NT2/D1 (cell line): ENCODE data around the gene CHID1.

Experiments
- DNase-seq: peaks from one replicate; pipeline ENCODE4 v3.0.0-alpha.2; 2011; ENCODE audit warnings: low read depth, low spot score
- H3K27me3 ChIP-seq: 2 replicates; pipeline ENCODE4 v1.6.0; 2011; ENCODE audit warnings: mild to moderate bottlenecking; ENCODE audit not compliant: insufficient read length, insufficient read depth
- H3K36me3 ChIP-seq: 2 replicates; pipeline ENCODE4 v1.6.1; 2011; ENCODE audit warnings: mild to moderate bottlenecking, low read length, mixed read lengths; ENCODE audit not compliant: insufficient read depth, insufficient read length
- H3K4me1 ChIP-seq: 2 replicates; pipeline ENCODE4 v1.5.1; 2011; ENCODE audit not compliant: insufficient read depth, insufficient read length
- H3K4me3 ChIP-seq: 2 replicates; pipeline ENCODE4 v1.5.1; 2011; ENCODE audit warnings: low read depth; ENCODE audit not compliant: insufficient read length
- H3K9ac ChIP-seq: 2 replicates; pipeline ENCODE4 v1.6.0; 2011; ENCODE audit warnings: low read depth; ENCODE audit not compliant: insufficient read length
- H3K9me3 ChIP-seq: 2 replicates; pipeline ENCODE4 v1.5.1; 2011; ENCODE audit warnings: mild to moderate bottlenecking, low read length; ENCODE audit not compliant: insufficient read depth
- SUZ12 ChIP-seq: IDR thresholded peaks from 2 replicates; pipeline ENCODE4 v1.6.1; 2011; ENCODE audit not compliant: insufficient read length, insufficient read depth; ENCODE audit errors: extremely low read depth
- YY1 ChIP-seq: IDR thresholded peaks from 2 replicates; pipeline ENCODE4 v1.6.1; 2011; ENCODE audit not compliant: insufficient read length, insufficient read depth
- ZNF274 ChIP-seq: IDR thresholded peaks from 2 replicates; pipeline ENCODE4 v1.6.1; 2011; ENCODE audit warnings: mild to moderate bottlenecking, low read depth, low read length

CHID1 gene

DNA sequence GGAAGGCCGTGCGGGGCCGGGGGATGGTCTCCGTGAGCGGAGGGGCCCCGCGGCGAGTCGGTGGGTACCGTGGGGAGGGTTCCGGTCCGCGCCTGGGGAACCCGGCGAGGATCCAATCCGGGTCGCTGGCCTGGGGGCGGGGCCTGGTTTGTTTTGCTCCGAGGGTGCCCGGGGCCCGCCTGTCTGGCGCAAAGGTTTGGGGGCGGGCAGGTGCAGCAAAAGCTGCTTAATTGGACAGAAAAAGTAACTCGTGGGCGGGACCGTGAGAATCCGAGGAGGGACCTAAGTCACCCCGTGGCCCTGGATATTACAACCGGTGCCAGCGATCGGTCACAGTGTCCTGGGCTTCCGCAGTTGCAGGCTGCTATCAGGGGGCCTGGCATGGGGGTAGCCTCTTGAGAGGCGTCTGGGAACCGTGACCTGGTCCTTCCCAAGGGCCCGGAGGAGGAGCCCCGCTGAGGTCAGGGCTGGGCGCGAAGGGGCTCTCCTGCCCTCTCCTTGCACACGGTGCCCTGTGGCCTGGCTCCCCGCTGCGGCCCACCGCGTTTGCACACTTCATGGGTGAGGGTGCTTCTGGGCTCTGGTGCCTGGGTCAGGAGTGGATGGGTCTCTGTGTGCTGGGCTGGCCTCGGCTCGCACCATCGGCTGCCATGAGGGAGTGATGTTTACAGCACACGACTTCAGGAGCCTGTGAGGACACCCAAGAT is 90.5 kb downstream of the CHID1 start:
- H3K4me1 ChIP-seq = peaks cover 23% of the 10 kb centered on the region
- no peaks in the 10 kb centered on the region for H3K9me3 ChIP-seq
- peaks cover 11% of the 10 kb centered on the region for H3K27me3 ChIP-seq
- TF ChIP-seq YY1 (no peak), ZNF274 (no peak), SUZ12 (no peak)
- DNase-seq = no peak
- peak overlapping the region; percentile 91 for H3K9ac ChIP-seq
- H3K4me3 ChIP-seq = peak overlapping the region; percentile 95
- peaks cover 41% of the 10 kb centered on the region for H3K36me3 ChIP-seq

DNA sequence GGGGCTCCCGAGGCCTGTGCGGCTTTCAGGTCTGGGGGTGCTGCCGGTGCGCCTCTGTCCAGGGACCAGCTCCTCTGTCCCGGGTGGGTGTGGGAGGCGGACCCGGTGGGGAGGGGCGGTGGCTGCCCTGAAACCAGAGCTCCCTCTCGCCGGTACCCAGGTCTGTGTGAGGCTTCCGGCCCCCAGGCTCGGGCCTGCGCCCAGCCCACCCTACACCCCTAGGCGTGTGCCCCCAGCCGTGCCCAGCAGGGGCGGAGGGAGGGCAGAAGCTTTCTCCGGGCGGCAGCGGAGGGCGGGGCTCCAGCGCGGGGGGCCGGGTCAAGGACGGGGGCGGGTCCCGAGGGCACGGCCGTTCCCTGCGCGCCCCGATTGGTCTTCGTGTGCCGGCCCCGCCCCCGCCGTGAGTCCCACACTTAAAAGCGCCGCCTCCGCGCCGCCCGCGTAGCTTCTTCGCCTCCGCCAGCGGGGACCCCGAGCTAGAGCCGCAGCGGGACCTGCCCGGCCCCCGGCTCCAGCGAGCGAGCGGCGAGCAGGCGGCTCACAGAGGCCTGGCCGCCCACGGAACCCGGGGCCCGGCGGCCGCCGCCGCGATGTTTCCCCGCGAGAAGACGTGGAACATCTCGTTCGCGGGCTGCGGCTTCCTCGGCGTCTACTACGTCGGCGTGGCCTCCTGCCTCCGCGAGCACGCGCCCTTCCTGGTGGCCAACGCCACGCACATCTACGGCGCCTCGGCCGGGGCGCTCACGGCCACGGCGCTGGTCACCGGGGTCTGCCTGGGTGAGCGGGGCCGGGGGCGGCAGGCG is 91.3 kb downstream of the CHID1 start:
- Histone ChIP-seq H3K4me1 (peaks cover 21% of the 10 kb centered on the region), H3K36me3 (peaks cover 39% of the 10 kb centered on the region), H3K4me3 (peak overlapping the region; percentile 95), H3K9me3 (no peaks in the 10 kb centered on the region), H3K9ac (peak overlapping the region; percentile 91), H3K27me3 (peaks cover 10% of the 10 kb centered on the region)
- TF ChIP-seq YY1 (no peak), ZNF274 (no peak), SUZ12 (no peak)
- no peak for DNase-seq

DNA sequence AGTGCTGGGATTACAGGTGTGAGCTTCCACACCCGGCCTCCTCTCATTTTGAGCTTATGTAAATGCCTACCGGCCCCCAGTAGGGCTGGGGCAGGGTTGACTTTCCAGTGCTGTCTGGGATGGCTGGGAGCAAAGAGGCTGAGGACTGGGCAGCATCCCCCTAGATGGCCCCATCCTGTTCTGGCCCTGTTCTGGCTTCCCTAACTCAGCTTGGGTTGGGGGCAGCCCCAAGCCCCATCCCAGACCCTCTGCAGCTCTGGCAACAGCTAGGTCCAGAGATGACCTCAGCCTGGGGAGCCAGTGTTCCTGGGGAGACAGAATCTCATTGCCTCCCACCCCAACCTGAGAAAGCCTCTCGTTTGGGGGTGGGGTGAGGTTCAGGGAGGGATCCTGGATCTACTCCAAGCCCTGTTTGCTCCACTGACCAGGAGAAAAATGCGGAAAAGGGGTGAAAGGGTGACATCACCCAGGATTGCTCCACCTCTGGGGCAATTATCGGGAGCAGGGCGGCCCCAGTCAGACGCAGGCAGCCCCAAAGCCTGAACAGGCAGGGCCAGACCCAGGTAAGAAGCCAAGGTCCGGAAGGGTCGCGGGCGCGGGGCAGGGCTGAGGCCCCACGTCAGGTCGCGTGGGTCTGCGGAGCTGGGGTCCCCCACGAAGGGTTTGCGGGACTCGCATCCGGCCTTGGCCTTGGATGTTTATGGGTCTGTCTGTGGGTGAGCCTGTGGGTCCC is 92.0 kb downstream of the CHID1 start, which contains the start of gene PNPLA2:
Gene PNPLA2 (plus strand): TSS at position 519 of the 733 bp plus-strand sequence. CDS start 805 bp downstream, outside the sequence.
- H3K4me1 ChIP-seq = peaks cover 21% of the 10 kb centered on the region
- no peaks in the 10 kb centered on the region for H3K9me3 ChIP-seq
- peak within 1 kb of the TSS; percentile 95 for H3K4me3 ChIP-seq
- peaks cover 42% of the 10 kb centered on the region for H3K36me3 ChIP-seq
- H3K9ac ChIP-seq = peak within 1 kb of the TSS; percentile 91
- peaks cover 10% of the 10 kb centered on the region for H3K27me3 ChIP-seq
- no peak for TF ChIP-seq YY1
- TF ChIP-seq SUZ12 = no peak
- no peak for TF ChIP-seq ZNF274
- DNase-seq = no peak
